Measurements from ENCODE around the gene LRRC14B.
"Not testable (repeated sequence)": the region's sequence is repeated elsewhere in the genome, so short reads cannot be mapped to it uniquely, and the experiment has no call there.

The LRRC14B gene

GRCh38 chr5:160921-161802 lies 30.1 kb upstream of the LRRC14B start:
- no peak for DNase-seq

DNA sequence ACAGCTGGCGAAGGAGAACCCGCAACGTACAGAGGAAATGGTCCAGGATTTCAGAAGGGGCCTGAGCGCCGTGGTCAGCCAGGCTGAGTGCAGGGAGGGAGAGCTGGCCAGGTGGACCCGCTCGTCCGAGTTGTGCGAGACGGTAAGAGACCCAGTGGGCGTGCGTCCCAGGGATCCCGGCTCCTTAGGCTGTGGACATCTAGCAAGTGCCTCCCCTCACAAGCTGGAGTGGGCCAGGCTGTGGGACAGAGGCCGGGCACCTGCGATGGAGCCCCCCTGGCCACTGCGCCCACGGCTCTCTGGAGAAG lies 29.5 kb upstream of the LRRC14B start:
- DNase-seq = no peak

GRCh38 chr5:162190-162564 lies 29.1 kb upstream of the LRRC14B start:
- DNase-seq = no peak

- DNase-seq = no peak
Measured at GRCh38 chr5:162565-163337, 28.5 kb upstream of the LRRC14B start.

DNA sequence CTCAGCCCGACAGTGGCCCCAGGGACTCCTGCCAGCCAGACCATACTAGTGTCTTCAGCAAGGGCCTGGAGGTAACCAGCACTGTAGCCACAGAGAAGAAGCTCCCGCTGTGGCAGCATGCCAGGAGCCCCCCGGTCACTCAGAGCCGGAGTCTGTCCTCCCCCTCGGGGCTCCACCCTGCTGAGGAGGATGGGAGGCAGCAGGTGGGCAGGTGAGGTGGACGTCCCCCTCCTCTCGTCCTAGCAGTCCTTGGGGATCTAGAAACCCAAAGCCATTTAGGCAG lies 28.0 kb upstream of the LRRC14B start:
- DNase-seq = no peak

GRCh38 chr5:163841-164240 lies 27.5 kb upstream of the LRRC14B start:
- DNase-seq = no peak

DNA sequence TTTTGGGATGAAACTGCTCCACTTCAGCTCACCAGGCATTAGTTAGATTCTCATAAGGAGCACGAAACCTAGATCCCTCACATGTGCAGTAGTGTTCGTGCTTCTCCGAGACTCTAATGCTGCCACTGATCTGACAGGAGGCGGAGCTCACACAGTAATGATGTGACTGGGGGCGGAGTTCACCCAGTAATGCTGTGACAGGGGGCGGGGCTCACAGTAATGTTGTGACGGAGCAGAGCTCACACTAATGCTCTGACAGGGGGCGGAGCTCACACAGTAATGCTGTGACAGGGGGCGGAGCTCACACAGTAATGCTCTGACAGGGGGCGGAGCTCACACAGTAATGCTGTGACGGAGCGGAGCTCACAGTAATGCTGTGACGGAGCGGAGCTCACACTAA lies 27.1 kb upstream of the LRRC14B start:
- DNase-seq = no peak

- DNase-seq = not testable (repeated sequence)
Measured at GRCh38 chr5:164783-165182, 26.5 kb upstream of the LRRC14B start.

GRCh38 chr5:166441-167372 lies 24.6 kb upstream of the LRRC14B start:
- no peak for DNase-seq

- no peak for DNase-seq
Measured at GRCh38 chr5:167511-167910, 23.8 kb upstream of the LRRC14B start.

DNA sequence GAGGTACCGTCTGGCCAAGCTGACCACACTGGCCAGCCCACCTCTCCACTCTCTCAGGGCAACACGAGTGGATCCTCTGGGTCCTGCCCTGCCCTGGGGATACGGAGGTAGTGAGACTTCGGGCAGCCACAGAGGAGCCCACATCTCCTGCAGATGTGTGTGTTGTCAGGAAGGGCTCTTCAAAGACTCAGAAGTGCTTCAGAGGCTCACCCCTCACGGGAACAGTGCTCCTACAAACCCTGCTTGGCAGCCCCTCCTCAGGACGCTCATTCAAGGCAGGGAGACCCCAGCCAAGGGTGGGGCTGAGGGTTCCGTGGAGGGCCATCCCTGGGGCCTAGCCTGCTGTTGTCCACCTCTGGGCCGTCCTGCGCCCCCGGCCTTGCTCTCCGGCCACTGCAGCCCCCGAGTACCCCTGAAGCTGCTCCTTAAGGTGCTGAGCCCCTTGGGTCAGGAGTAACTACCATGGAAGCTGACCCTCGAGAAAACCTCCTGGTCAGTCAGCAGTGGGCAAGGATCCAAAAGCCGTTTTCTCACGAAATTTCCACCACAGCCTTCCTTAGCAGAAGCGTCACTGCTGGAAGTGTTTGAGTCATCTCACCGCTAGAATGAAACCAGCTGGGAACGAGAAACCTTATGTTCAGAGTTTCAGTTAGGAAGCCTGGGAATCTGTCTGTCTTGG lies 23.2 kb upstream of the LRRC14B start:
- DNase-seq = no peak

DNA sequence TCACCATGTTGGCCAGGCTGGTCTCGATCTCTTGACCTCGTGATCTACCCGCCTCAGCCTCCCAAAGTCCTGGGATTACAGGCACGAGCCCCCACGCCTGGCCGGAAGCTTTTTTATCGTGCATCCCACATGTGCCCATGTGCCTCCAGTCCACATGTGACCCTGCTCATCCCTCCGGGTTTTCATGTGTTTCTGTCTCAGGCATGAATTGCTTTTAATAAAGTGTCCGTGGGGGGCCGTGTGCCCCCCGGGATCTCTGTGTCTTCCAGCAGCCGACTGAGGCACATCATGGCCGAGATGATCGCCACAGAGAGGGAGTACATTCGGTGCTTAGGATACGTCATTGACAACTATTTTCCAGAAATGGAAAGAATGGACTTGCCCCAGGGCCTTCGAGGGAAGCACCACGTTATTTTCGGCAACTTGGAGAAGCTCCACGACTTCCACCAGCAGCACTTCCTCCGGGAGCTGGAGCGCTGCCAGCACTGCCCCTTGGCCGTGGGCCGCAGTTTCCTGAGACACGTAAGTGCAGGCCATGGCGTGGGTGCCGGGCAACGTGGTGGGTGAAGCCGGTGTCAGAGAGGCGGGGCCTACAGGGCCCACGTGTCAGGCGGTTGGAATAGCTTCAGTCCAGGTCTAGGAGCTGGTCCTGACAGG lies 22.1 kb upstream of the LRRC14B start:
- DNase-seq = no peak

DNA sequence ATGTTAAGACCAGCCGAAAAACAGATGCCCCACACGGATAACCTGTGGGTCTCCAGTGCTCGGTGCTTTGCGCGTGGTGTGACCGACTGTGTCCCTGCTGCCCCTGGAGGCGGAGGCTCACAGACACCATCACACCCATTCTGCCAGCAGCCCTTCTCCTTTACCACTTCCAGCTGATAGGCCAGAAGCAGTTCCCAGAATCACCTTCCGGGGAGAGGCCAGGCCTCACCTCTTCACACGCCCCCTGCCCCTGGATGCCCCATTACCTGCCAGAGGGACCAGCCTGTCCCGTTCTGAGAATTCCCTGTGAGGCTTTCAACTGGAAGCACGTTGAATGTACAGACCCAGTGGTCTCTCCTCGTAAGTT lies 21.6 kb upstream of the LRRC14B start:
- DNase-seq = no peak

GRCh38 chr5:170971-171800 lies 20.1 kb upstream of the LRRC14B start:
- no peak for DNase-seq

- no peak for DNase-seq
Measured at GRCh38 chr5:171801-172331, 19.4 kb upstream of the LRRC14B start.

DNA sequence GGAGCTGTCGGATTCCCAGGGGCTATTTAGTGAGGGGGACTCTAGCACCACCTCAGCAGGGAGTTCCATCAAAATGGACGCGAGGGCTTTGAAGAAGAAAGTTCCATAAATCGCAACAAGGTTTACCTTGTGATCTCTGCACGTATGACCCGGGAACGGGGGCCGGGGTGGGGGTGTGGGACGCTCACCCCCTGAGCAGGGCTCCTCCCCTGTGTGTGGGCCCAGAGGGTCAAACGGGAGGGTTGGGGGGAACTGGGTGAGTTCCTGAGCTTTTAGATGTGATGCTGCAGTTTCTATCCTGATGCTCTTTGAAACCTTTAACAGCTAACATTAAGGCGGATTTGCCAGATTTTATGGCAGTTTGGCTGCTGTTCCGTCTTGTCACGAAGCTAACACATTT lies 18.9 kb upstream of the LRRC14B start:
- no peak for DNase-seq

GRCh38 chr5:172841-173251 lies 18.4 kb upstream of the LRRC14B start:
- DNase-seq = no peak

GRCh38 chr5:173392-174290 lies 17.7 kb upstream of the LRRC14B start:
- DNase-seq = no peak

DNA sequence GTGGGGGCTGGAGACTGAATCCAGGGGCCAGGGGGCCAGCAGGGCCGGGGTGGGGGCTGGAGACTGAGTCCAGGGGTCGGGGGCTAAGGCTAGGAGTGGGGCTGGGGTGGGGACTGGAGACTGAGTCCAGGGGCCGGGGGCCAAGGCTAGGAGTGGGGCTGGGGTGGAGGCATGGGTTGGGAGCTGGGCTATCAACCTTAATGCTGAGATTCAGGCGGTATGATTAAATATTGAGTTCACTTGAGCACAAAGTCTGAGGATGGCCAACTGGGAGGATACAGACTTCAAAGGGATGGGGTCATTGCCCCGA lies 17.0 kb upstream of the LRRC14B start:
- DNase-seq = no peak

DNA sequence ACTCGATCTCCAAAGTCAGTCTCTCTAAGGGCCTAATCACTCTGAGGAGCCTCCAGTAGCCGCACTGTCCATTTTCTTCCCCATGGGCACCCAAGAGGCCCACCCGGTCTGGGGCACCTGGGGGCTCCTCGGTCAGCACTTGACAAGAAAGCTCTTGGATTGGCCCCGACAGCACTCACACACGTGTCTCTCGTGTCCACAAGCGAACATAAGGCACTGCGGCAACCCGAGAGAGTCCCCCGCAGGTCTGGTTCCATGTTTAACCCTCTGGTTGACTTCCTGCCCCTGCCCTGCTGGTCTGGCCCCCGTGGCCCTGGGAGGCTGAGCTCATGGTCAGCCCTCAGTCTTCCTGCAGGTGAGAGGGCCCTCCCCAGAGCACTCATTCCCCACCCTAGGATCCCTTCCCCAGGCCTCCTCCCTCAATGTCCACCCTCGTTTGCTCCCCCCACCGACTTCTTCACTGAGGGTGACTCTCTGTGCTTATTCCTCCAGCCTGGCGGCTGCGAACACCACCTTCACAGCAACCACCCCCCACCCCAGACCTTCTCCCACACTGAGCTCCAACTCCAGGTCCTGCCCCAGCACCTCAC lies 16.3 kb upstream of the LRRC14B start:
- DNase-seq = no peak
